Stimulated activated CD4-positive, alpha-beta T cell treated with anti-CD3 and anti-CD28 coated beads, Interleukin-4, amount 100 ng/mL, for 4 hours (primary cell): ENCODE measurements around the gene ATP12A.
A peak's percentile ranks its signal among the peaks of the same experiment; 100 is the strongest.

Experiments used
- DNase-seq, 2 experiments: peaks; one replicate each; pipeline ENCODE4 v3.0.0-alpha.2; 2020

ATP12A gene

GRCh38 chr13:24680258-24680920 lies at the start of gene ATP12A:
Gene ATP12A (plus strand): TSS chr13:24680408. CDS start chr13:24680744, 336 bp downstream.
- DNase-seq: peak; percentile 8 to 27

- no peak for DNase-seq
Observed at GRCh38 chr13:24630851-24631620, 49.2 kb upstream of the ATP12A start.

DNA sequence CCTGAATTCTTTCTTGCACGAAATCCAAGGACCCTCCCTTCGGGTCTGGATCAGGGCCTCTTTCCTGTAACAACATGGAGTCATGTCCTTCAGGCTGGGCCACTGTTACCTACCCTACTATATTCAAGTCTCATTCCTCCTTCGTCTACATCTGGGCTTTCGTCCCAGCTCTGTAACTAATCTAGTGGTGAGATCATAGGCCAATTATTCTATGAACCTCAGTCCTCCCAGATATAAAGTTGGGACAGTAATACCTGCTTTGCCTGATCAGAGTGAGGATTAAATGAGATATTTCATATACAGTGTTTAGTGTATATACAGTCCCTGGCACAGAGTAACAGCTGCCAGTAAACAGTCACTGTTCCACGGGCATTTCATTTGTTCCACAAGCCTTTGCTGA lies 48.3 kb upstream of the ATP12A start:
- DNase-seq: no peak

DNA sequence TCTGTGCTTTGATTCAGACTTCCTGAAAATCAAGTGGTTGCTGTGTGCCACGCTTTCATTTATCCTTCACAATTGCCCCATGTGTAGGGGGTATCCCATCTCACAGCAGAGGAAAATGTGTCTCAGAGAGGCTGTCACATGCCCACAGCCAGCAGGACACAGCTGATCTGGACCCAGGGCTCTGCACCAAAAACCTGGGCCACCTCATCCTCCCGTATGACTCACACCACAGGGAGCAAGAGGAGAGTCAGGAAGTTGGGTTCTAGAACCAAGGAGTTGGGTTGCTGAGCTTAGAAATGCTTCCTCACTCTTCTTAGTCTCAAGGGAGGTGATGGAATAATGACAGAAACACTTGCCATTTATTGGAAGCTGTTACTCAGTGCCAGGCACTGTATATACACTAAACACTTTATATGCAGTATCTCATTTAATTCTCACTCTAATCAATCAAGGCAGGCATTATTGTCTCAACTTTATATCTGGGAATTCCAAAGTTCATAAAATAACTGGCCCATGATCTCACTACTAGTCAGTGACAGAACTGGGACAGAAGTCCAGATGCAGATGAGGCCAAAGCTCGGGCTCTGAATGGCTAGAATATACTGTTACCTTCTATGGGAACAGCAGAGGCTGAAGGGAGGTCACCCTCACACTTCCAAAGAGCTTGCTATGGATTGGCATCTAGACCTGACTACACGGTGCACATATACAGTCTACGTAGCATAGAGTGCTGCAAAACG lies 47.7 kb upstream of the ATP12A start:
- no peak for DNase-seq

GRCh38 chr13:24636776-24637175 lies 43.4 kb upstream of the ATP12A start:
- DNase-seq: no peak

DNA sequence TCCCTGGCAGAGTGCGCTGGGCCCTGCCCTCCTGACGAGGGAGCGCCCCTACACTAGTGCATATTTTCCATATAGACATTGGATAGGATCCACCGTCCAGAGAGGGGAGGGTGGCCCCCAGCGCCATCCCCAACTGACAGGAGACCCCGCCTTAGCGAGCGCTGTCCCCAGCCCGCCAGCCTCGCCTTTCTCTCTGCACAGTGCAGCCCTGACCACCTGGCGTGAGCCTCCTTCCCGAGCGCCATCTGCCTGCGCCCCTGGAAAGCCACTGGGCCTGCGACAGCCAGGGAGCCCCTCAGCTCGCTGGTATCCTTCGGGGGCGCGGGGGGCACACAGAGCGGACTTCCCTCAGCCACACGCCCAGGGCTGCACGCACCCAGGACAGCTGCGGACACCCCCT lies 42.1 kb upstream of the ATP12A start:
- no peak for DNase-seq

GRCh38 chr13:24640752-24641151 lies 39.5 kb upstream of the ATP12A start:
- DNase-seq: no peak

GRCh38 chr13:24642219-24642618 lies 38.0 kb upstream of the ATP12A start:
- no peak for DNase-seq

- no peak for DNase-seq
Observed at GRCh38 chr13:24644036-24644435, 36.2 kb upstream of the ATP12A start.

- no peak for DNase-seq
Observed at GRCh38 chr13:24648271-24648670, 31.9 kb upstream of the ATP12A start.

- DNase-seq: no peak
Observed at GRCh38 chr13:24648983-24649687, 31.1 kb upstream of the ATP12A start.

- DNase-seq: no peak
Observed at GRCh38 chr13:24649688-24650043, 30.5 kb upstream of the ATP12A start.

GRCh38 chr13:24650161-24650560 lies 30.0 kb upstream of the ATP12A start:
- no peak for DNase-seq

GRCh38 chr13:24651718-24652345 lies 28.4 kb upstream of the ATP12A start:
- DNase-seq: no peak

GRCh38 chr13:24652359-24652758 lies 27.8 kb upstream of the ATP12A start:
- no peak for DNase-seq

- DNase-seq: no peak
Observed at GRCh38 chr13:24654741-24655140, 25.5 kb upstream of the ATP12A start.

DNA sequence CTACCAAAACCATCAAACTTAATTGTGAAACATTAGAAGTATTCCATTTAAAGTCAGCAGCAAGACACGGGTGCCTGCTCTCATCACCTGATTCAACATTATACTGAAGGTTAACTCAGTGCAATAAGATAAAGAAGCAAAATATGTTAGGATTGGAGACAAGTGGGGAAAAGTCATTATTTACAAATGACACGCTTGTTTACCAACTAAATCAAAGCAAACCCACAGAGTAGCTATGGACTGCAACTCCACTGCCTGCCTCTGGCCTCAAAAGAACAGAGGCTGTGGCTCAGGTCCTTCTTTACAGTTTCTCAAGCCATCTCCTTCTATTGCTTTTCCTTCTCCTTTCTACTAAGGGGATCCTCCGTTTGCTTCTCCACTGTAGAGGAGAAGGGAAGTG lies 21.0 kb upstream of the ATP12A start:
- DNase-seq: no peak

GRCh38 chr13:24660023-24660741 lies 20.0 kb upstream of the ATP12A start:
- no peak for DNase-seq

GRCh38 chr13:24661713-24662112 lies 18.5 kb upstream of the ATP12A start:
- DNase-seq: no peak

GRCh38 chr13:24662195-24663088 lies 17.8 kb upstream of the ATP12A start:
- DNase-seq: no peak

GRCh38 chr13:24663089-24663395 lies 17.2 kb upstream of the ATP12A start:
- no peak for DNase-seq
